Activated CD4-positive, alpha-beta T cell treated with anti-CD3 and anti-CD28 coated beads, Interleukin-2, amount 10 ng/mL, durations not matched to agents 24 days and 14 days (primary cell): ENCODE results near the gene EXOC3L4. TPM values are rescaled to one million over a fixed set of nuclear protein-coding genes. Genes with fewer than 3 reads are reported as not detected.

ENCODE experiments used
- DNase-seq: peaks from one replicate; pipeline ENCODE4 v3.0.0; 2022
- H3K27ac Mint-ChIP-seq: one replicate; pipeline ENCODE4 v1.8.0; 2022; ENCODE audit warnings: mild to moderate bottlenecking, mixed read lengths
- H3K27me3 Mint-ChIP-seq: one replicate; pipeline ENCODE4 v1.8.0; 2022; ENCODE audit warnings: mixed read lengths
- H3K36me3 Mint-ChIP-seq: one replicate; pipeline ENCODE4 v1.8.0; 2022; ENCODE audit warnings: low read depth, mild to moderate bottlenecking, mixed read lengths
- H3K4me1 Mint-ChIP-seq: one replicate; pipeline ENCODE4 v1.8.0; 2021; ENCODE audit warnings: mixed read lengths
- H3K4me3 Mint-ChIP-seq: one replicate; pipeline ENCODE4 v1.8.0; 2022; ENCODE audit warnings: mild to moderate bottlenecking, moderate library complexity, mixed read lengths
- H3K9me3 Mint-ChIP-seq: one replicate; pipeline ENCODE4 v1.8.0; 2021; ENCODE audit warnings: mixed read lengths
- intact Hi-C: fragments of 100-400 bp; cut with micrococcal nuclease; formaldehyde crosslinking; loops from one replicate; pipeline ENCODE4 v1.15.1; 2023
- total RNA-seq: library from RNA; stranded (reverse); gene quantifications from 2 replicates; pipeline ENCODE4 v1.2.3, GENCODE V29; 2022

Gene EXOC3L4
- total RNA-seq, 1 donor from 2014 or later, result not detected

- Mint-ChIP-seq H3K27me3 (no peaks in the 10 kb centered on the region), H3K4me1 (no peaks in the 10 kb centered on the region), H3K27ac (no peak overlapping the region), H3K4me3 (no peak overlapping the region), H3K36me3 (no peaks in the 10 kb centered on the region), H3K9me3 (no peaks in the 10 kb centered on the region)
- DNase-seq, result no peak
- intact Hi-C loops, result no loop called here
These were observed 35.7 kb downstream of the EXOC3L4 start for GRCh38 chr14:103130017-103130764.

- no peak for DNase-seq
- intact Hi-C loops, result no loop called here
- Mint-ChIP-seq H3K27ac (no peak overlapping the region), H3K4me1 (no peaks in the 10 kb centered on the region), H3K36me3 (no peaks in the 10 kb centered on the region), H3K27me3 (no peaks in the 10 kb centered on the region), H3K9me3 (no peaks in the 10 kb centered on the region), H3K4me3 (no peak overlapping the region)
These were observed 36.4 kb downstream of the EXOC3L4 start for GRCh38 chr14:103130965-103131364.

GRCh38 chr14:103131580-103131979 is 37.1 kb downstream of the EXOC3L4 start:
- Mint-ChIP-seq H3K9me3 (no peaks in the 10 kb centered on the region), H3K27me3 (no peaks in the 10 kb centered on the region), H3K4me1 (no peaks in the 10 kb centered on the region), H3K27ac (no peak overlapping the region), H3K36me3 (no peaks in the 10 kb centered on the region), H3K4me3 (no peak overlapping the region)
- no peak for DNase-seq
- intact Hi-C loops, result no loop called here

- intact Hi-C loops, result no loop called here
These were observed 38.1 kb downstream of the EXOC3L4 start for GRCh38 chr14:103132381-103133209.

GRCh38 chr14:103133210-103134140 is 39.0 kb downstream of the EXOC3L4 start:
- Mint-ChIP-seq H3K36me3 (no peaks in the 10 kb centered on the region), H3K4me3 (no peak overlapping the region), H3K27me3 (peaks cover 2% of the 10 kb centered on the region), H3K27ac (no peak overlapping the region), H3K4me1 (no peaks in the 10 kb centered on the region), H3K9me3 (no peaks in the 10 kb centered on the region)
- intact Hi-C loops, result no loop called here
- no peak for DNase-seq

More at GRCh38 chr14:103132381-103133209, 38.1 kb downstream of the EXOC3L4 start:
- H3K27me3 Mint-ChIP-seq, result peaks cover under 1% of the 10 kb centered on the region
- no peaks in the 10 kb centered on the region for H3K36me3 Mint-ChIP-seq
- DNase-seq, result no peak
- H3K4me1 Mint-ChIP-seq, result no peaks in the 10 kb centered on the region
- no peak overlapping the region for H3K27ac Mint-ChIP-seq
- no peak overlapping the region for H3K4me3 Mint-ChIP-seq
- H3K9me3 Mint-ChIP-seq, result no peaks in the 10 kb centered on the region

- no peak overlapping the region for H3K4me3 Mint-ChIP-seq
- DNase-seq, result no peak
- intact Hi-C loops, result no loop called here
- no peaks in the 10 kb centered on the region for H3K9me3 Mint-ChIP-seq
- no peak overlapping the region for H3K27ac Mint-ChIP-seq
- H3K36me3 Mint-ChIP-seq, result no peaks in the 10 kb centered on the region
- H3K27me3 Mint-ChIP-seq, result peaks cover 2% of the 10 kb centered on the region
- H3K4me1 Mint-ChIP-seq, result no peaks in the 10 kb centered on the region
These were observed 39.9 kb downstream of the EXOC3L4 start for GRCh38 chr14:103134405-103134804.

GRCh38 chr14:103134919-103135318 is 40.4 kb downstream of the EXOC3L4 start:
- intact Hi-C loops, result no loop called here
- Mint-ChIP-seq H3K27ac (no peak overlapping the region), H3K36me3 (no peaks in the 10 kb centered on the region), H3K4me3 (no peak overlapping the region), H3K9me3 (no peaks in the 10 kb centered on the region), H3K4me1 (no peaks in the 10 kb centered on the region), H3K27me3 (peaks cover 5% of the 10 kb centered on the region)
- DNase-seq, result no peak

GRCh38 chr14:103135333-103136260 is 41.1 kb downstream of the EXOC3L4 start:
- no peaks in the 10 kb centered on the region for H3K36me3 Mint-ChIP-seq
- no peak overlapping the region for H3K27ac Mint-ChIP-seq
- no peaks in the 10 kb centered on the region for H3K9me3 Mint-ChIP-seq
- intact Hi-C loops, result no loop called here
- no peak for DNase-seq
- H3K4me3 Mint-ChIP-seq, result no peak overlapping the region
- H3K27me3 Mint-ChIP-seq, result peaks cover 8% of the 10 kb centered on the region
- peaks cover 3% of the 10 kb centered on the region for H3K4me1 Mint-ChIP-seq

GRCh38 chr14:103136388-103137271 is 42.1 kb downstream of the EXOC3L4 start:
- peaks cover 3% of the 10 kb centered on the region for H3K4me1 Mint-ChIP-seq
- H3K9me3 Mint-ChIP-seq, result no peaks in the 10 kb centered on the region
- peaks cover 13% of the 10 kb centered on the region for H3K27me3 Mint-ChIP-seq
- H3K4me3 Mint-ChIP-seq, result no peak overlapping the region
- DNase-seq, result no peak
- H3K27ac Mint-ChIP-seq, result no peak overlapping the region
- no peaks in the 10 kb centered on the region for H3K36me3 Mint-ChIP-seq
- intact Hi-C loops, result no loop called here

- Mint-ChIP-seq H3K27me3 (peaks cover 20% of the 10 kb centered on the region), H3K36me3 (no peaks in the 10 kb centered on the region), H3K9me3 (no peaks in the 10 kb centered on the region), H3K4me3 (no peak overlapping the region), H3K27ac (no peak overlapping the region), H3K4me1 (peaks cover 3% of the 10 kb centered on the region)
- intact Hi-C loops, result no loop called here
- DNase-seq, result no peak
These were observed 43.3 kb downstream of the EXOC3L4 start for GRCh38 chr14:103137689-103138300.

- H3K27me3 Mint-ChIP-seq, result peaks cover 28% of the 10 kb centered on the region
- no peaks in the 10 kb centered on the region for H3K9me3 Mint-ChIP-seq
- H3K4me3 Mint-ChIP-seq, result no peak overlapping the region
- no peak for DNase-seq
- no peaks in the 10 kb centered on the region for H3K36me3 Mint-ChIP-seq
- H3K4me1 Mint-ChIP-seq, result peaks cover 3% of the 10 kb centered on the region
- no peak overlapping the region for H3K27ac Mint-ChIP-seq
- intact Hi-C loops, result no loop called here
These were observed 44.0 kb downstream of the EXOC3L4 start for GRCh38 chr14:103138301-103139131.
